ENCODE data around the gene SGIP1. TPM values are rescaled to one million over a fixed set of nuclear protein-coding genes. Genes with fewer than 3 reads are reported as not detected.

The SGIP1 gene
- total and polyA plus RNA-seq, 4 donors: 2.7 to 17.0 (median 4.7) TPM

DNA sequence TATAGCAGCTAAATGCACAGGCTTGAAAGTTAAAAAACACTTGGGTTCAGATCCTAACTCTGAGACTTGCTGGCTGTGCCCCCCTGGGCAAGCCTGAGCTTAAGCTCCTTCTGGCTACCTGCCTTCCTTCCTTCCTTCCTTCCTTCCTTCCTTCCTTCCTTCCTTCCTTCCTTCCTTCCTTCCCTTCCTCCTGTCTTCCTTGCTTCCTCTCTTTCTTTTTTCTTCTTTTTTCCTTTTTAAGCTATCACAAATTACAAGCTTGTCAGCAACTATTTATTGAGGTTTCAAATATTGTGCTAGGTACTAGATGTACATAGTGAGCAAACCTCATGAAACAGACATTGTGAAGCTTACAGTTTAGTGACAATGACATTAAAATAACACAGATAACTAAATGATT lies 15.1 kb downstream of the SGIP1 start:
- Histone ChIP-seq H3K27me3 (ENCODE audit: control insufficient read depth in 3 of 3, insufficient read depth in 3 of 3, low read length in 2 of 3) (no peaks in the 10 kb centered on the region), H3K27ac (ENCODE audit: low read depth in 1 of 2, low read length in 1 of 2) (no peak overlapping the region), H3K4me1 (ENCODE audit: control insufficient read depth in 5 of 5, insufficient read depth in 5 of 5, low read length in 5 of 5) (peaks cover 0 to 24% (median 5%) of the 10 kb centered on the region in 5 donors), H3K9me3 (ENCODE audit: control insufficient read depth in 4 of 4, insufficient read depth in 3 of 4, low read length in 3 of 4) (peaks cover 0 to 3% (median 0%) of the 10 kb centered on the region in 4 donors), H3K9ac (ENCODE audit: insufficient read depth in 1 of 2, low read length in 2 of 2) (no peak overlapping the region), H3K4me3 (no peak overlapping the region), H3K36me3 (ENCODE audit: control insufficient read depth in 4 of 4, insufficient read depth in 4 of 4, low read length in 4 of 4) (peaks cover 0 to 2% (median 0%) of the 10 kb centered on the region in 4 donors)
- no peak for ATAC-seq (ENCODE audit: insufficient read depth, low FRiP score)
- no peak for DNase-seq
- TF ChIP-seq, protein P1, sequence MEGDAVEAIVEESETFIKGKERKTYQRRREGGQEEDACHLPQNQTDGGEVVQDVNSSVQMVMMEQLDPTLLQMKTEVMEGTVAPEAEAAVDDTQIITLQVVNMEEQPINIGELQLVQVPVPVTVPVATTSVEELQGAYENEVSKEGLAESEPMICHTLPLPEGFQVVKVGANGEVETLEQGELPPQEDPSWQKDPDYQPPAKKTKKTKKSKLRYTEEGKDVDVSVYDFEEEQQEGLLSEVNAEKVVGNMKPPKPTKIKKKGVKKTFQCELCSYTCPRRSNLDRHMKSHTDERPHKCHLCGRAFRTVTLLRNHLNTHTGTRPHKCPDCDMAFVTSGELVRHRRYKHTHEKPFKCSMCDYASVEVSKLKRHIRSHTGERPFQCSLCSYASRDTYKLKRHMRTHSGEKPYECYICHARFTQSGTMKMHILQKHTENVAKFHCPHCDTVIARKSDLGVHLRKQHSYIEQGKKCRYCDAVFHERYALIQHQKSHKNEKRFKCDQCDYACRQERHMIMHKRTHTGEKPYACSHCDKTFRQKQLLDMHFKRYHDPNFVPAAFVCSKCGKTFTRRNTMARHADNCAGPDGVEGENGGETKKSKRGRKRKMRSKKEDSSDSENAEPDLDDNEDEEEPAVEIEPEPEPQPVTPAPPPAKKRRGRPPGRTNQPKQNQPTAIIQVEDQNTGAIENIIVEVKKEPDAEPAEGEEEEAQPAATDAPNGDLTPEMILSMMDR (IDR thresholded peaks at IDR 0.05; ENCODE audit: control extremely low read depth, extremely low read depth): no peak

DNA sequence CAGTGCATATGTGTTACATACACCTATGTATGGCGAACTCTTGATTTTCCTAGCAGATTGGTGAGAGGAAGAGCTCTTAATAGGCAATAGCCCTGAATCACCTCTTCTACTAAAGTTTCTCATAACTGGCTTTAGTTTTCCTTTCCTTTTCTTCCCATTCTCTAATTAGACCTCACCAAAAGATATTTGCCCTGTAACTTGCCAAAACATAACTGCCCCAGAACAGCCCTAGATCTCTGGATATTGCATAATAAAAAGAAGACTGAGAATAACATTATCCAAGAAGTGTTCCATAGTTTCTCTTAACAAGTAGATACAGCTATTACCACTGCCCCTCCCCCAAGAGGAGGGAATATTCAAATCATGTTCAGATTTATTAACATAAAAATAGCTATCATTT lies 16.3 kb downstream of the SGIP1 start:
- Histone ChIP-seq H3K4me1 (ENCODE audit: control insufficient read depth in 5 of 5, insufficient read depth in 5 of 5, low read length in 5 of 5) (peaks cover 0 to 24% (median 5%) of the 10 kb centered on the region in 5 donors), H3K9me3 (ENCODE audit: control insufficient read depth in 4 of 4, insufficient read depth in 3 of 4, low read length in 3 of 4) (peaks cover 0 to 3% (median 0%) of the 10 kb centered on the region in 4 donors), H3K36me3 (ENCODE audit: control insufficient read depth in 4 of 4, insufficient read depth in 4 of 4, low read length in 4 of 4) (peaks cover 0 to 2% (median 0%) of the 10 kb centered on the region in 4 donors), H3K27me3 (ENCODE audit: control insufficient read depth in 3 of 3, insufficient read depth in 3 of 3, low read length in 2 of 3) (no peaks in the 10 kb centered on the region), H3K4me3 (no peak overlapping the region), H3K9ac (ENCODE audit: insufficient read depth in 1 of 2, low read length in 2 of 2) (no peak overlapping the region), H3K27ac (ENCODE audit: low read depth in 1 of 2, low read length in 1 of 2) (no peak overlapping the region)
- WGBS, 2 donors: 94 to 97% methylated on average over 1 of the region's 1 CpG
- ATAC-seq (ENCODE audit: insufficient read depth, low FRiP score) (no peak), DNase-seq (no peak)
- TF ChIP-seq, protein P1 (IDR thresholded peaks at IDR 0.05; ENCODE audit: control extremely low read depth, extremely low read depth): no peak

DNA sequence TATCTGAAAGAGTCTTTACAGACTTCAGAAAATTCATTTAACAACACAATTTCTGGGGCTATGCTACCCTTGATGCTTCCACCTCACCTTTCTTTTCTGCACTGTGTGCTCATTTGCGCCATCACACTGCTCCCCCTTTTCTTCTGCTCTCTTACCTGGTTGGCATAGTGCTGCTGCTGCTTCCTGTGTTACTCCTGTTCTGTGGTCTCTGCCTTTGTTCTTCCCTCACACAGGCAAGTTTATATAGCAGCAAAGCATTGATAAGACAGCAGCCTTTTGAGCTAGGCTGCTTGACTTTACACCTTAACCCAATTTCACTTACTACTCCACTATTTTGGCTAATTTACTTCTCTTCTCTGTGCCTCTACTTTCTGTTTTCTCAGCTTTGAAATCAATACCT lies 18.3 kb downstream of the SGIP1 start:
- Histone ChIP-seq H3K27ac (ENCODE audit: low read depth in 1 of 2, low read length in 1 of 2) (no peak overlapping the region), H3K9ac (ENCODE audit: insufficient read depth in 1 of 2, low read length in 2 of 2) (no peak overlapping the region), H3K27me3 (ENCODE audit: control insufficient read depth in 3 of 3, insufficient read depth in 3 of 3, low read length in 2 of 3) (no peaks in the 10 kb centered on the region), H3K9me3 (ENCODE audit: control insufficient read depth in 4 of 4, insufficient read depth in 3 of 4, low read length in 3 of 4) (peaks cover 0 to 3% (median 0%) of the 10 kb centered on the region in 4 donors), H3K4me1 (ENCODE audit: control insufficient read depth in 5 of 5, insufficient read depth in 5 of 5, low read length in 5 of 5) (peaks cover 0 to 25% (median 8%) of the 10 kb centered on the region in 5 donors), H3K4me3 (no peak overlapping the region), H3K36me3 (ENCODE audit: control insufficient read depth in 4 of 4, insufficient read depth in 4 of 4, low read length in 4 of 4) (peaks cover 0 to 2% (median 0%) of the 10 kb centered on the region in 4 donors)
- TF ChIP-seq, protein P1 (IDR thresholded peaks at IDR 0.05; ENCODE audit: control extremely low read depth, extremely low read depth): no peak
- ATAC-seq (ENCODE audit: insufficient read depth, low FRiP score): no peak
- 83 to 84% methylated on average over 1 of the region's 1 CpG for WGBS, 2 donors
- DNase-seq: no peak

DNA sequence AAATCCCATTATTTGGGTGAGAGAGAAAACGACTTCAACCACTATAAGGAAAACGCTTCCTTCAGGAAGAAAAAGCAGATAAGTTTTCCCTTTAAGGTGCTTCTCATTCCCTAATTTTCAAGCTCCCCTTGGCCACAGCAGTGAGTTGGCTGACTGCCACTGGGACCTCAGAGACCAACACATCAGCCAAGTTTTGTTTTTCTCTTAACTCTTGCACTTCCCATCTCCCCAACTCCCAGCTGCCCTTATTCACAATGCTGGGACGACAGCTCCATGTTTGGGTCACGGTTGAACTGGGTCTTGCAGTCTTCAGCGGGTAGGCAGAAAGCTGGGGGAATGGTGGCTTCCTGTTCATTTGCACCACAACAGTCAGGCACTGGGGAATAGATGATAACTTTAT lies 18.9 kb downstream of the SGIP1 start:
- no peak overlapping the region for H3K9ac ChIP-seq (ENCODE audit: insufficient read depth in 1 of 2, low read length in 2 of 2)
- no peaks in the 10 kb centered on the region for H3K27me3 ChIP-seq (ENCODE audit: control insufficient read depth in 3 of 3, insufficient read depth in 3 of 3, low read length in 2 of 3)
- DNase-seq: peak; percentile 84 to 93 (median 91)
- TF ChIP-seq, protein P1 (IDR thresholded peaks at IDR 0.05; ENCODE audit: control extremely low read depth, extremely low read depth): no peak
- WGBS, 2 donors: 48 to 73% methylated on average over 5 of the region's 5 CpGs
- no peak for ATAC-seq (ENCODE audit: insufficient read depth, low FRiP score)
- no peak overlapping the region for H3K4me3 ChIP-seq
- H3K4me1 ChIP-seq (ENCODE audit: control insufficient read depth in 5 of 5, insufficient read depth in 5 of 5, low read length in 5 of 5): peaks cover 0 to 23% (median 8%) of the 10 kb centered on the region in 5 donors
- peaks cover 0 to 3% (median 0%) of the 10 kb centered on the region in 4 donors for H3K9me3 ChIP-seq (ENCODE audit: control insufficient read depth in 4 of 4, insufficient read depth in 3 of 4, low read length in 3 of 4)
- no peak overlapping the region for H3K27ac ChIP-seq (ENCODE audit: low read depth in 1 of 2, low read length in 1 of 2)
- peaks cover 0 to 2% (median 0%) of the 10 kb centered on the region in 4 donors for H3K36me3 ChIP-seq (ENCODE audit: control insufficient read depth in 4 of 4, insufficient read depth in 4 of 4, low read length in 4 of 4)
